H1 (cell line): ENCODE results near the gene GRIK4. TPM values are rescaled to one million over a fixed set of nuclear protein-coding genes. Genes with fewer than 3 reads are reported as not detected.

ENCODE experiments used
- BRCA1 ChIP-seq: IDR thresholded peaks from 2 replicates; pipeline ENCODE4 v1.6.1; 2012; ENCODE audit warnings: low read depth, low read length, improper control_type of control experiment
- PHF8 ChIP-seq: fragments of 200-600 bp; sonication (generic); conservative IDR thresholded peaks from 2 replicates; pipeline ENCODE4 v1.7.1; 2012; ENCODE audit warnings: low read depth, mild to moderate bottlenecking, inconsistent platforms, low read length, moderate library complexity
- polyA plus RNA-seq, 7 experiments: library from polyadenylated mRNA; depleted of rRNA in 3 of 7; stranded (reverse) in 5 of 7; unstranded in 2 of 7; fragments of >200 nt in 5 of 7; fragments of 200-250 nt in 2 of 7; gene quantifications; 1 replicate in 5 of 7; 2 replicates in 1 of 7; 4 replicates in 1 of 7; pipeline versions ENCODE4 v1.2.1 to v1.2.3, GENCODE V29; 2011 to 2013; ENCODE audit warnings: missing spikeins in 2 of 7, mixed read lengths in 2 of 7
- total RNA-seq: library from RNA; stranded (reverse); fragmentation: NEBNext Ultra II Directional; extraction: Animal tissue kit (Norgen Biotek cat#: 25700); gene quantifications from 2 replicates; pipeline ENCODE4 v1.2.1, GENCODE V29; 2021

Gene GRIK4
- total and polyA plus RNA-seq, 2 of the 8 experiments (the other 6 are each of a cell fraction or from before 2014, with no cell fraction given), result 1.2 to 2.9 TPM

GRCh38 chr11:120923866-120924508 is 412.4 kb downstream of the GRIK4 start (continued):
- TF ChIP-seq PHF8, result no peak
- TF ChIP-seq BRCA1, result no peak
- TF ChIP-seq, all 59 proteins: peak for 0
